Endothelial cell of umbilical vein (primary cell): Measurements from ENCODE around the gene TTBK1. TPM values are rescaled to one million over a fixed set of nuclear protein-coding genes. Genes with fewer than 3 reads are reported as not detected.
A peak's percentile ranks its signal among the peaks of the same experiment; 100 is the strongest.

Source experiments
- BruUV-seq: library from RNA; stranded (reverse); fragments of 400-500 nt; replicated peaks from 2 replicates; lab custom pipeline; 2021; lab: Mats Ljungman, UMichigan
- CTCF ChIA-PET: fragments of 300-600, 350-600 bp; sonication (Branson Sonifier 250); formaldehyde crosslinking; loops from one replicate; lab custom pipeline; 2021; ENCODE audit warnings: antibody characterized with exemption, inconsistent platforms; lab: Charles Lee
- POLR2A ChIA-PET: fragments of 300-600, 350-600 bp; sonication (Branson Sonifier 250); formaldehyde crosslinking; loops from one replicate; lab custom pipeline; 2021; ENCODE audit warnings: antibody characterized with exemption, inconsistent platforms; lab: Charles Lee
- DNase-seq: peaks from one replicate; pipeline ENCODE4 v3.0.0-alpha.2; 2011; ENCODE audit warnings: low read depth, low spot score
- FAIRE-seq: peaks from 2 replicates; lab custom pipeline; 2011; peaks lifted over from hg19 to GRCh38; lab: Jason Lieb, UNC
- H2AFZ ChIP-seq: 2 replicates; pipeline ENCODE4 v1.6.0; 2012; ENCODE audit warnings: low read depth, low read length, control low read depth, inconsistent platforms
- H3K27ac ChIP-seq: 2 replicates; pipeline ENCODE4 v1.5.1; 2011; ENCODE audit warnings: low read depth, mild to moderate bottlenecking, control low read depth, low read length, moderate library complexity; ENCODE audit not compliant: insufficient read depth
- H3K27me3 ChIP-seq, 2 experiments: 2 replicates each; pipeline versions ENCODE4 v1.6.0 to v1.6.1; 2011; ENCODE audit warnings: low read length in 2 of 2, mixed read lengths in 1 of 2; ENCODE audit not compliant: control insufficient read depth in 2 of 2, insufficient read depth in 2 of 2
- H3K36me3 ChIP-seq, 2 experiments: 2 replicates in 1 of 2; 3 replicates in 1 of 2; pipeline ENCODE4 v1.5.1; 2011; ENCODE audit warnings: low read length in 2 of 2, mild to moderate bottlenecking in 1 of 2, moderate library complexity in 1 of 2; ENCODE audit not compliant: control insufficient read depth in 2 of 2, insufficient read depth in 2 of 2; ENCODE audit errors: extremely low read depth in 1 of 2
- H3K4me1 ChIP-seq: 3 replicates; pipeline ENCODE4 v1.5.1; 2011; ENCODE audit warnings: mild to moderate bottlenecking, low read length; ENCODE audit not compliant: control insufficient read depth, insufficient read depth; ENCODE audit errors: extremely low read depth
- H3K4me2 ChIP-seq: 2 replicates; pipeline ENCODE4 v1.6.1; 2011; ENCODE audit warnings: low read length, control low read depth, mixed read lengths; ENCODE audit not compliant: insufficient read depth
- H3K4me3 ChIP-seq, 3 experiments: fragments of 200-600 bp in 1 of 3; sonication (generic), shearing (Covaris generic) in 1 of 3; replicated peaks in 1 of 3; 2 replicates each; pipeline ENCODE4 v1.5.1; 2011 to 2016; ENCODE audit warnings: control low read depth in 3 of 3, low read length in 3 of 3, mild to moderate bottlenecking in 2 of 3, inconsistent platforms in 1 of 3, low read depth in 1 of 3, moderate library complexity in 1 of 3; ENCODE audit not compliant: insufficient read depth in 1 of 3
- H3K79me2 ChIP-seq: 2 replicates; pipeline ENCODE4 v1.6.0; 2012; ENCODE audit warnings: low read length, inconsistent platforms; ENCODE audit not compliant: control insufficient read depth, insufficient read depth
- H3K9ac ChIP-seq: replicated peaks from 2 replicates; pipeline ENCODE3; 2011; ENCODE audit warnings: low read length, control low read depth; ENCODE audit not compliant: insufficient read depth; ENCODE audit errors: extremely low read depth
- H3K9me1 ChIP-seq: replicated peaks from 3 replicates; pipeline ENCODE4 v1.6.0; 2011; ENCODE audit warnings: mild to moderate bottlenecking, low read length; ENCODE audit not compliant: control insufficient read depth, insufficient read depth; ENCODE audit errors: extremely low read depth
- H3K9me3 ChIP-seq: replicated peaks from 2 replicates; pipeline ENCODE4 v1.5.1; 2012; ENCODE audit warnings: low read length, inconsistent platforms; ENCODE audit not compliant: control insufficient read depth, insufficient read depth
- H4K20me1 ChIP-seq: replicated peaks from 2 replicates; pipeline ENCODE3; 2011; ENCODE audit warnings: mild to moderate bottlenecking, low read length; ENCODE audit not compliant: control insufficient read depth, insufficient read depth; ENCODE audit errors: extremely low read depth
- CTCF ChIP-seq, 2 donors: IDR thresholded peaks; 1 replicate in 1 of 2; 2 replicates in 1 of 2; pipeline ENCODE4 v1.5.1; 2011; ENCODE audit warnings: low read length in 2 of 2, mild to moderate bottlenecking in 2 of 2, moderate library complexity in 2 of 2, control low read depth in 1 of 2, inconsistent platforms in 1 of 2, low read depth in 1 of 2; ENCODE audit not compliant: insufficient read depth in 1 of 2; ENCODE audit errors: extremely low read depth in 1 of 2
- JUN ChIP-seq: IDR thresholded peaks from 2 replicates; pipeline ENCODE4 v1.6.1; 2011; ENCODE audit warnings: borderline replicate concordance, low read depth; ENCODE audit not compliant: insufficient read length, insufficient read depth
- POLR2A ChIP-seq: IDR thresholded peaks from 2 replicates; pipeline ENCODE4 v1.6.1; 2012; ENCODE audit warnings: low read depth, mild to moderate bottlenecking, control low read depth, low read length
- dilution Hi-C: fragments of 300-500 bp; cut with MboI; formaldehyde crosslinking; loops from one replicate; pipeline ENCODE4 v1.15.0; 2019; ENCODE audit warnings: low sequenced_read_pairs; ENCODE audit not compliant: extremely low pct_ligation_motif_present
- intact Hi-C: fragments of 100-400 bp; cut with micrococcal nuclease; formaldehyde crosslinking; loops from one replicate; pipeline ENCODE4 v1.10.0; 2022
- polyA plus RNA-seq, 4 experiments: library from polyadenylated mRNA; depleted of rRNA in 3 of 4; stranded (reverse) in 3 of 4; unstranded in 1 of 4; fragments of >200 nt; gene quantifications; 2 replicates each; pipeline versions ENCODE4 v1.2.1 to v1.2.3, GENCODE V29; 2011 to 2012; ENCODE audit warnings: missing spikeins in 1 of 4
- total RNA-seq: library from RNA; stranded (reverse); gene quantifications from 2 replicates; pipeline ENCODE4 v1.2.3, GENCODE V29; 2021

TTBK1 gene
- total and polyA plus RNA-seq, 2 donors (not counting 3 experiments of a cell fraction or from before 2014, with no cell fraction given), result 0.06 TPM; not detected in 1

- no peaks in the 10 kb centered on the region for H4K20me1 ChIP-seq
- FAIRE-seq (no peak), DNase-seq (no peak)
- H3K4me1 ChIP-seq, result no peaks in the 10 kb centered on the region
- ChIA-PET CTCF (interaction anchor here (1.0 to 4.0 kb wide), 16 partner anchors 8 to 255 kb away, joined by 3 to 49 read pairs (median 6); partner anchors contain the start of genes ABCC10, DNPH1, LRRC73 and ZNF318), POLR2A (no interaction called here)
- no peak for TF ChIP-seq POLR2A
- no TSS peak for BruUV-seq
- intact Hi-C loops, result loop anchor here (1.0 kb wide), 3 partner anchors 71 to 243 kb away; no protein-coding TSS in a partner anchor
- no peaks in the 10 kb centered on the region for H3K9me3 ChIP-seq
- no peaks in the 10 kb centered on the region for H3K9me1 ChIP-seq
- H3K36me3 ChIP-seq, result no peaks in the 10 kb centered on the region
- H3K27ac ChIP-seq, result no peak overlapping the region
- H3K27me3 ChIP-seq, result no peaks in the 10 kb centered on the region
- no peak overlapping the region for H3K4me3 ChIP-seq
- dilution Hi-C loops, result no loop called here
- no peaks in the 10 kb centered on the region for H3K79me2 ChIP-seq
- H2AFZ ChIP-seq, result no peak overlapping the region
- no peak overlapping the region for H3K4me2 ChIP-seq
- no peak overlapping the region for H3K9ac ChIP-seq
Observed at GRCh38 chr6:43262780-43263313, 19.6 kb downstream of the TTBK1 start.

- no peaks in the 10 kb centered on the region for H3K36me3 ChIP-seq
- BruUV-seq, result no TSS peak
- TF ChIP-seq JUN, result no peak
- peak; percentile 58 to 76 for TF ChIP-seq CTCF (IDR thresholded peaks at IDR 0.05; ENCODE audit: extremely low read depth in 1 of 2, insufficient read depth in 1 of 2, low read depth in 1 of 2, low read length in 2 of 2)
- H4K20me1 ChIP-seq, result no peaks in the 10 kb centered on the region
- H3K79me2 ChIP-seq, result no peaks in the 10 kb centered on the region
- H3K27me3 ChIP-seq, result peaks cover 4 to 6% of the 10 kb centered on the region in 2 experiments
- DNase-seq (peak; percentile 48), FAIRE-seq (peak; percentile 71)
- no peak overlapping the region for H2AFZ ChIP-seq
- no peak overlapping the region for H3K9ac ChIP-seq
- ChIA-PET POLR2A (no interaction called here), CTCF (interaction anchor here (0.6 to 4.0 kb wide), 29 partner anchors 9 to 409 kb away, joined by 3 to 49 read pairs (median 4); partner anchors contain the start of genes ABCC10, DLK2, DNPH1 and LRRC73)
- H3K4me3 ChIP-seq, result no peak overlapping the region
- no peaks in the 10 kb centered on the region for H3K9me1 ChIP-seq
- H3K9me3 ChIP-seq, result no peaks in the 10 kb centered on the region
- dilution Hi-C loops (no loop called here), intact Hi-C loops (loop anchor here (1.0 kb wide), 3 partner anchors 71 to 243 kb away; no protein-coding TSS in a partner anchor)
- H3K4me1 ChIP-seq, result no peaks in the 10 kb centered on the region
- H3K4me2 ChIP-seq, result no peak overlapping the region
- no peak overlapping the region for H3K27ac ChIP-seq
Observed at GRCh38 chr6:43263314-43264178, 20.3 kb downstream of the TTBK1 start.
